Right lobe of liver (tissue), 4 donors: ENCODE measurements around the gene FMN1.

ENCODE experiments used
- POLR2A ChIP-seq: fragments of 450-650 bp; IDR thresholded peaks from one replicate; pipeline ENCODE4 v1.6.1; 2017; ENCODE audit warnings: antibody characterized with exemption, mild to moderate bottlenecking
- TF ChIP-seq, protein P1 (sequence below), 4 donors: fragments of 200-600 bp in 3 of 4; fragments of 450-650 bp in 1 of 4; IDR thresholded peaks; one replicate each; pipeline versions ENCODE4 v1.5.1 to v1.8.0; 2016 to 2022; ENCODE audit warnings: antibody characterized with exemption in 4 of 4, mild to moderate bottlenecking in 2 of 4
- donor health status: DM: no; HTN: no; CAD: no.
- donor health status: DM: no; HTN: no; CAD: no.
- donor health status: DM: no; HTN: yes; CAD: no.

DNA sequence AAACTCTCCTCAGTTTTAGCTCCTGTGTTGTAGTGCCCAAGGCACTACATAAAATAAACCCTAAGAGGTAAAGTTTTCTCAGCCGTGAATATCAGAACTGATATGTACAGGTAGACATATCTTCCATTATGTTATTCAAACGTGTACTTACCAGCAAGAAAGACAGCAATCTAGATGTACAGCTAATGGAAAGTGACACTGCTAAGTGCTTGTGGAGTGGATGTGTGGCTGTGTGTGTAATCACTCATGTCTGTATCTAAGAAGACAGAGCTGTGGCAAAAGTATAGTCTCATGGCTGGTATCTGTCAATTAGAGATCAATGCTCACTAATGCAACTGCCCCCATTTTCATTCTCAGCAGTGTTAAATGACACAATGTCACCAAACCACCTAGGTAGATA is 101.3 kb downstream of the FMN1 start:
- TF ChIP-seq, protein P1, sequence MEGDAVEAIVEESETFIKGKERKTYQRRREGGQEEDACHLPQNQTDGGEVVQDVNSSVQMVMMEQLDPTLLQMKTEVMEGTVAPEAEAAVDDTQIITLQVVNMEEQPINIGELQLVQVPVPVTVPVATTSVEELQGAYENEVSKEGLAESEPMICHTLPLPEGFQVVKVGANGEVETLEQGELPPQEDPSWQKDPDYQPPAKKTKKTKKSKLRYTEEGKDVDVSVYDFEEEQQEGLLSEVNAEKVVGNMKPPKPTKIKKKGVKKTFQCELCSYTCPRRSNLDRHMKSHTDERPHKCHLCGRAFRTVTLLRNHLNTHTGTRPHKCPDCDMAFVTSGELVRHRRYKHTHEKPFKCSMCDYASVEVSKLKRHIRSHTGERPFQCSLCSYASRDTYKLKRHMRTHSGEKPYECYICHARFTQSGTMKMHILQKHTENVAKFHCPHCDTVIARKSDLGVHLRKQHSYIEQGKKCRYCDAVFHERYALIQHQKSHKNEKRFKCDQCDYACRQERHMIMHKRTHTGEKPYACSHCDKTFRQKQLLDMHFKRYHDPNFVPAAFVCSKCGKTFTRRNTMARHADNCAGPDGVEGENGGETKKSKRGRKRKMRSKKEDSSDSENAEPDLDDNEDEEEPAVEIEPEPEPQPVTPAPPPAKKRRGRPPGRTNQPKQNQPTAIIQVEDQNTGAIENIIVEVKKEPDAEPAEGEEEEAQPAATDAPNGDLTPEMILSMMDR (IDR thresholded peaks at IDR 0.05), result no peak
- no peak for TF ChIP-seq POLR2A
